Stomach (tissue), 9 donors: Measurements from ENCODE around the gene ITGAE. TPM values are rescaled to one million over a fixed set of nuclear protein-coding genes. Genes with fewer than 3 reads are reported as not detected.
A peak's percentile ranks its signal among the peaks of the same experiment; 100 is the strongest.
"Not testable (repeated sequence)": the region's sequence is repeated elsewhere in the genome, so short reads cannot be mapped to it uniquely, and the experiment has no call there.

Source experiments
- DNase-seq, 2 donors: peaks; one replicate each; pipeline versions ENCODE4 v3.0.0 to v3.0.0-alpha.2; 2013 to 2019
- H3K27ac ChIP-seq, 5 donors: fragments of 200-600 bp in 4 of 5; sonication (generic) in 4 of 5; one replicate each; pipeline ENCODE4 v1.5.1; 2013 to 2019; ENCODE audit warnings: mild to moderate bottlenecking in 1 of 5, moderate library complexity in 1 of 5
- H3K27me3 ChIP-seq, 3 donors: fragments of 200-600 bp; sonication (generic); one replicate each; pipeline ENCODE4 v1.5.1; 2017 to 2019; ENCODE audit warnings: mixed run types in 1 of 3
- H3K36me3 ChIP-seq, 4 donors: fragments of 200-600 bp; sonication (generic); 1 replicate in 3 of 4; 2 replicates in 1 of 4; pipeline ENCODE4 v1.5.1; 2016 to 2019
- H3K4me1 ChIP-seq, 4 donors: fragments of 200-600 bp; sonication (generic); one replicate each; pipeline ENCODE4 v1.5.1; 2016 to 2019
- H3K4me3 ChIP-seq, 4 donors: fragments of 200-600 bp; sonication (generic) in 3 of 4; one replicate each; pipeline ENCODE4 v1.5.1; 2016 to 2019; ENCODE audit warnings: mild to moderate bottlenecking in 1 of 4
- H3K9me3 ChIP-seq, 4 donors: fragments of 200-600 bp; sonication (generic); one replicate each; pipeline ENCODE4 v1.5.1; 2016 to 2019
- EP300 ChIP-seq: sonication (generic); formaldehyde crosslinking; IDR thresholded peaks from one replicate; pipeline ENCODE4 v1.6.1; 2017; ENCODE audit warnings: antibody characterized with exemption
- POLR2A ChIP-seq, 4 donors: fragments of 450-650 bp; IDR thresholded peaks; one replicate each; pipeline ENCODE4 v1.6.1; 2016; ENCODE audit warnings: antibody characterized with exemption in 4 of 4, control low read depth in 2 of 4, mild to moderate bottlenecking in 1 of 4, moderate library complexity in 1 of 4
- POLR2AphosphoS5 ChIP-seq, 3 donors: sonication (generic); formaldehyde crosslinking; IDR thresholded peaks; one replicate each; pipeline ENCODE4 v1.6.1; 2016; ENCODE audit warnings: antibody characterized with exemption in 3 of 3
- WGBS, 5 donors: extraction: QIAGEN DNeasy Blood & Tissue Kit in 3 of 5; methylation state at CpG; one replicate each; pipeline versions ENCODE4 v1.1.5 to v1.1.7; 2013 to 2018; 5-methylcytosine and 5-hydroxymethylcytosine counted together
- intact Hi-C: fragments of 100-400 bp; cut with DNase I; formaldehyde crosslinking; loops from one replicate; pipeline ENCODE4 v1.15.1; 2023; ENCODE audit warnings: low total_unique reads
- polyA plus RNA-seq, 3 donors: library from polyadenylated mRNA; stranded (reverse); fragments of 200-250 nt; gene quantifications; one replicate each; pipeline ENCODE4 v1.2.3, GENCODE V29; 2013
- total RNA-seq, 5 donors: library from RNA; depleted of rRNA; stranded (reverse); fragments of >200 nt; gene quantifications; one replicate each; pipeline versions ENCODE4 v1.1.0 to v1.2.3, GENCODE V29; 2014 to 2016
- TF ChIP-seq, protein P1 (sequence below), 7 experiments: fragments of 450-650 bp in 4 of 7; fragments of 200-600 bp in 3 of 7; sonication (generic) in 3 of 7; IDR thresholded peaks; one replicate each; pipeline ENCODE4 v1.5.1; 2016 to 2019; ENCODE audit warnings: antibody characterized with exemption in 7 of 7, control low read depth in 2 of 7, mild to moderate bottlenecking in 1 of 7
- donor health status: healthy with polysubstance abuse.
- donor health status: Bipolar disorder and iron deficiency.
- donor health status: healthy.

ITGAE gene
- total and polyA plus RNA-seq, 8 donors, result 4.5 to 66.8 (median 31.0) TPM

DNA sequence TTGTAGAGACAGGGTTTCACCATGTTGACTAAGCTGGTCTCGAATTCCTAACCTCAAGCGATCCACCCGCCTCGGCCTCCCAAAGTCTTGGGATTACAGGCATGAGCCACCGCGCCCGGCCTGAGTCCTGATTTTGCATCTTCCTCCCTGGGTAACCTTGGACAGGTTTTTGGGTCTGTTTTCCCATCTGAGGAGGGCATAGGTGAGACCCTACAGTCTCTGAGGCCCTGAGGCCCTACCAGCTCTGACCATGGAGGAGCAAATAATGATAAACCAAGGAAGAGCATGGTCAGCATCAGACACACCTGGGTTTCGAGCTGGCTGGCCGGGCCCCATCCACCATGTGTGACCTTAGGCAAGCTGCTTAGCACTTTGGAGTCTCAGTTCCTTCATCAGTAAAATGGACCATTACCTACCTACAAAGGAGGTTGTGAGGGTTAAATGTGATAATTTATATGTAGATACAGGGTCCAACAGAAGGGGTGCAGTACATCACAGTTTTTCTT lies 46.2 kb upstream of the ITGAE start:
- whole genome bisulfite sequencing, 5 donors, result 95 to 97% (median 96%) methylated on average over 9 of the region's 9 CpGs
- Histone ChIP-seq H3K36me3 (peaks cover 5 to 19% (median 15%) of the 10 kb centered on the region in 4 donors), H3K27me3 (peaks cover 0 to 3% (median 0%) of the 10 kb centered on the region in 3 donors), H3K27ac (no peak overlapping the region), H3K4me3 (no peak overlapping the region), H3K4me1 (peaks cover 12 to 35% (median 24%) of the 10 kb centered on the region in 4 donors), H3K9me3 (no peaks in the 10 kb centered on the region)
- no peak for DNase-seq
- TF ChIP-seq EP300 (no peak), POLR2AphosphoS5 (IDR thresholded peaks at IDR 0.05) (no peak), POLR2A (IDR thresholded peaks at IDR 0.05) (no peak)
- TF ChIP-seq, protein P1, sequence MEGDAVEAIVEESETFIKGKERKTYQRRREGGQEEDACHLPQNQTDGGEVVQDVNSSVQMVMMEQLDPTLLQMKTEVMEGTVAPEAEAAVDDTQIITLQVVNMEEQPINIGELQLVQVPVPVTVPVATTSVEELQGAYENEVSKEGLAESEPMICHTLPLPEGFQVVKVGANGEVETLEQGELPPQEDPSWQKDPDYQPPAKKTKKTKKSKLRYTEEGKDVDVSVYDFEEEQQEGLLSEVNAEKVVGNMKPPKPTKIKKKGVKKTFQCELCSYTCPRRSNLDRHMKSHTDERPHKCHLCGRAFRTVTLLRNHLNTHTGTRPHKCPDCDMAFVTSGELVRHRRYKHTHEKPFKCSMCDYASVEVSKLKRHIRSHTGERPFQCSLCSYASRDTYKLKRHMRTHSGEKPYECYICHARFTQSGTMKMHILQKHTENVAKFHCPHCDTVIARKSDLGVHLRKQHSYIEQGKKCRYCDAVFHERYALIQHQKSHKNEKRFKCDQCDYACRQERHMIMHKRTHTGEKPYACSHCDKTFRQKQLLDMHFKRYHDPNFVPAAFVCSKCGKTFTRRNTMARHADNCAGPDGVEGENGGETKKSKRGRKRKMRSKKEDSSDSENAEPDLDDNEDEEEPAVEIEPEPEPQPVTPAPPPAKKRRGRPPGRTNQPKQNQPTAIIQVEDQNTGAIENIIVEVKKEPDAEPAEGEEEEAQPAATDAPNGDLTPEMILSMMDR (IDR thresholded peaks at IDR 0.05), result no peak
- intact Hi-C loops, result no loop called here

DNA sequence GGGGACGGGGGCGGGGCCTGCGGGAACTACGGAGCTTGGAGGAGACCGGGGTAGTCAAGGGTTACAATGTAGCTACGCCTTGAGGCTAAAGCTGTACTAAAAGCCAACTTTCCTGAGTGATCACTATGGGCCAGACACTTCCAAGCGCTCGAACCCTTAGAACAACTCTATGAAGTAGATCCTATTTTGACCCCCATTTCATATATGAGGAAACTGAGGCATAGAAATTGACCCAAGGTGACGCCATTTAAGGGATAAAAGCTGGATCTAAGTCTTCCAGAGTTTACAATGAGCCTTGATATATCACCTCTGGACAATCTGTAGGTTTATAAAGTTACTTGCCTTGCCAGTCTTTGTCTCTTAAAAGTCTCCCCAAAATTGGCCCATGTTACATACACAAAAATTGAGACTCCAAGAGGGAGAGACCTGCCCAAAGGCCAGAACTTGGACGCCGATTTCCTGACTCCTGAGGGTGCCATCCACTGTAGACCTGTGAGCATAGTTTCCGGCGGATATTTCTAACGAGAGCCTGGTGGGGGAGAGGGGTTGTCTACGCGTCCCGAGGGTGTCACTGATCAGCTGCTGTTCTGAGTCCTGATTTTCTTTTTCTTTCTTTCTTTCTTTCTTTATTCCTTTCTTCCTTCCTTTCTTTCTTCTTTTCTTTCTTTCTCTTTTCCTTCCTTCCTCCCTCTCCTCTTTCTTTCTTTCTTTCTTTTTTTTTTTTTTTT lies 45.6 kb upstream of the ITGAE start:
- intact Hi-C loops, result no loop called here
- peak overlapping the region; percentile 78 to 99 (median 94) for H3K4me3 ChIP-seq
- peaks cover 12 to 35% (median 24%) of the 10 kb centered on the region in 4 donors for H3K4me1 ChIP-seq
- no peaks in the 10 kb centered on the region for H3K9me3 ChIP-seq
- peak overlapping the region in 4 of 5 donors; percentile 88 to 96 (median 93) for H3K27ac ChIP-seq
- peaks cover 0 to 3% (median 0%) of the 10 kb centered on the region in 3 donors for H3K27me3 ChIP-seq
- 46 to 52% (median 47%) methylated on average over 15 to 17 of the region's 17 CpGs for WGBS, 5 donors
- TF ChIP-seq, protein P1 (IDR thresholded peaks at IDR 0.05), result peak in 2 of 7 experiments; percentile 1 to 2
- TF ChIP-seq POLR2A (IDR thresholded peaks at IDR 0.05), result no peak
- no peak for TF ChIP-seq EP300
- TF ChIP-seq POLR2AphosphoS5 (IDR thresholded peaks at IDR 0.05), result no peak
- no peak for DNase-seq
- H3K36me3 ChIP-seq, result peaks cover 5 to 25% (median 19%) of the 10 kb centered on the region in 4 donors

DNA sequence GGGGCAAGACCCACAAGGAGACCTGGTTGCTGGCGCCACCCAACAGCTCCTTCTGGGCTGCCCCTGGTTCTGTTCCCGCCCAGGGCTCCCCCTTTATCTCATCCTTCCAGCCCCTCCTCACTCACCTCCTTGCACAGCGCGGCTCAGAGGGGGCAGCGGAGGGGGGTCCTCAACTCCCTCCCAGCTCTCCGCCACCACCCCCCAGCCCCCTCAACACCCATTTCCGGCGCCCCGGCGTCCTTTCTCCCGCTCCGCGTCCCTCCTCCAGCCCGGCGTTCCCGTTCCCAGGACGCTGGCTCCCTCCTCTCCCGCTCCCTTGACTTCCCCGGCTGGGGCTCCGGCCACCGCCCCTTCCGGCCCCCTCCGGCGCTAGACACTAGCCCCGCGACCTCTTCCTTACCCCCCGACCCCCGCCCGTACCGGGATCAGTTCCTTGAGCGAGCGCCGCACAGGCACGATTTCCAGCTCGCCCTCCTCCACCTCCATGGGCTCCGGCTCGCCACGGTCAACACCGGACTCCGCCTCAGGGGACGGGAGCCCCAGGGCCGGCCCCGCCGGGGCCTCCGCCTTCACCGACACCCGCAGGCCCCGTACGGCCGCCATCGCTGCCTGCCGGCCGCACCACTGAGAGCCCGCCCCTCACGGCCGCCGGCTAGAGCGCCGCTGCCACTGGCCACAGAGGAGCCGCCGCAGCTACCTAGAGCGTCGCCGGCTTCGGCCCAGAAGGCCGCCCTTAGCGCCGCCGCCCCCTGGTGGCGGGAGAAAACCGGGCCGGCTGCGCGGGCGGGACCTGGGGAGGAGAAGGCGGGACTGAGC lies 44.8 kb upstream of the ITGAE start, which contains the start of gene NCBP3:
NCBP3 (minus strand) TSS at position 626 of the 816 bp plus-strand sequence; CDS start at position 603, 23 bp downstream.
- Histone ChIP-seq H3K4me1 (peaks cover 12 to 35% (median 25%) of the 10 kb centered on the region in 4 donors), H3K27ac (peak within 1 kb of the TSS; percentile 88 to 96 (median 92)), H3K36me3 (peaks cover 5 to 33% (median 27%) of the 10 kb centered on the region in 4 donors), H3K9me3 (no peaks in the 10 kb centered on the region), H3K27me3 (no peaks in the 10 kb centered on the region), H3K4me3 (peak within 1 kb of the TSS; percentile 78 to 99 (median 94))
- intact Hi-C loops, result no loop called here
- 0 to 1% (median 1%) methylated on average over 39 to 76 of the region's 76 CpGs for whole genome bisulfite sequencing, 5 donors
- peak; percentile 94 to 98 for DNase-seq
- TF ChIP-seq POLR2A (IDR thresholded peaks at IDR 0.05), result peak in 1 of 4 donors; percentile 78
- peak; percentile 78 to 94 (median 91) for TF ChIP-seq POLR2AphosphoS5 (IDR thresholded peaks at IDR 0.05)
- no peak for TF ChIP-seq EP300
- TF ChIP-seq, protein P1 (IDR thresholded peaks at IDR 0.05), result peak in 6 of 7 experiments; percentile 40 to 98 (median 93)

DNA sequence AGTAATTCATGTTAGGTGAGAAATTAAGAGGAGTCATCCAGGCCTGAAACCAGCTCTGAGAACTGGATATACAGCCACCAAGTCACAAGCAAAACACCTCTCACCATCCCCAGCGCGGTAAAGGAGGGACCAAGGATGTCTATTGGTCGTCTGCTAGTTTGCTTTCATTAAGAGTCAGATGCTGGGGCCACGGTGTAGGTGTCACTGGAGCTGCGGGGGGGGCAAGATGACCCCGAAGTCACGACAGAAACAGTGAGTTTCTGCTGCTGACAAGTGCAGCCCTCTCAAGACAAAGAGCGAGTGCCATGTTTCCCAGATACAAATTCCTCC lies 44.3 kb upstream of the ITGAE start:
- peak overlapping the region; percentile 78 to 99 (median 94) for H3K4me3 ChIP-seq
- no peak for DNase-seq
- peaks cover 5 to 38% (median 32%) of the 10 kb centered on the region in 4 donors for H3K36me3 ChIP-seq
- H3K27ac ChIP-seq, result peak overlapping the region; percentile 88 to 96 (median 92)
- TF ChIP-seq POLR2AphosphoS5 (IDR thresholded peaks at IDR 0.05), result no peak
- no peak for TF ChIP-seq EP300
- TF ChIP-seq POLR2A (IDR thresholded peaks at IDR 0.05), result no peak
- TF ChIP-seq, protein P1 (IDR thresholded peaks at IDR 0.05), result no peak
- H3K4me1 ChIP-seq, result peaks cover 12 to 35% (median 27%) of the 10 kb centered on the region in 4 donors
- H3K9me3 ChIP-seq, result no peaks in the 10 kb centered on the region
- WGBS, 5 donors, result 0% methylated on average over 8 of the region's 8 CpGs
- intact Hi-C loops, result no loop called here
- no peaks in the 10 kb centered on the region for H3K27me3 ChIP-seq

DNA sequence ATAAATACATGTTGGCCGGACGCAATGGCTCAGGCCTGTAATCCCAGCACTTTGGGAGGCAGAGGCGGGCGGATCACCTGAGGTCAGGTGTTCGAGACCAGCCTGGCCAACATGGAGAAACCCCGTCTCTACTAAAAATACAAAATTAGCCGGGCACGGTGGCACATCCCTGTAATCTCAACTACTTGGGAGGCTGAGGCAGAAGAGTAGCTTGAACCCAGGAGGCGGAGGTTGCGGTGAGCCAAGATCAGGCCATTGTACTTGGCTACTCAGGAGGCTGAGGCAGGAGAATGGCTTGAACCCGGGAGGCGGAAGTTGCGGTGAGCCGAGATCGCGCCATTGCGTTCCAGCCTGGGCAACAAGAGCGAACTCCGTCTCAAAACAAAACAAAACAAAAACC lies 43.6 kb upstream of the ITGAE start:
- intact Hi-C loops, H3K9me3 ChIP-seq, H3K27me3 ChIP-seq, DNase-seq, H3K27ac ChIP-seq: not testable (repeated sequence)
- Histone ChIP-seq H3K4me1 (peaks cover 12 to 35% (median 27%) of the 10 kb centered on the region in 4 donors), H3K36me3 (peaks cover 12 to 45% (median 39%) of the 10 kb centered on the region in 4 donors), H3K4me3 (peak overlapping the region in 2 of 4 donors; percentile 90 to 97)
- WGBS, 5 donors, result 90 to 96% (median 95%) methylated on average over 19 of the region's 19 CpGs
